Natural killer cell (primary cell): Measurements from ENCODE around the gene C2CD2. TPM values are rescaled to one million over a fixed set of nuclear protein-coding genes. Genes with fewer than 3 reads are reported as not detected.

ENCODE experiments used
- ATAC-seq, 3 donors: fragments of 150-1000 bp in 2 of 3; fragments of 200-7000 bp in 1 of 3; cut with Tn5 transposase; 1 replicate in 1 of 3; 2 replicates in 2 of 3; pipeline ENCODE4 v1.10.0; 2021; ENCODE audit warnings: mild to moderate bottlenecking in 2 of 3, moderate library complexity in 2 of 3
- DNase-seq, 2 donors: peaks; one replicate each; pipeline versions ENCODE4 v3.0.0 to v3.0.0-alpha.2; 2013 to 2021; ENCODE audit warnings: mixed read lengths in 1 of 2
- H3K27ac ChIP-seq: one replicate; pipeline ENCODE4 v1.5.1; 2013; ENCODE audit warnings: mild to moderate bottlenecking, low read length
- H3K27me3 ChIP-seq: one replicate; pipeline ENCODE4 v1.6.1; 2013; ENCODE audit warnings: low read length; ENCODE audit not compliant: control insufficient read depth, insufficient read depth
- H3K36me3 ChIP-seq: one replicate; pipeline ENCODE4 v1.6.1; 2013; ENCODE audit warnings: low read length; ENCODE audit not compliant: control insufficient read depth, insufficient read depth
- H3K4me1 ChIP-seq: one replicate; pipeline ENCODE4 v1.6.1; 2013; ENCODE audit warnings: low read length; ENCODE audit not compliant: control insufficient read depth, insufficient read depth
- H3K4me3 ChIP-seq: one replicate; pipeline ENCODE4 v1.5.1; 2013; ENCODE audit warnings: low read length
- H3K9me3 ChIP-seq: one replicate; pipeline ENCODE4 v1.6.1; 2013; ENCODE audit warnings: low read length; ENCODE audit not compliant: control insufficient read depth, insufficient read depth
- H3K27ac Mint-ChIP-seq, 2 donors: one replicate each; pipeline ENCODE4 v1.8.0; 2022; ENCODE audit warnings: mild to moderate bottlenecking in 2 of 2, mixed read lengths in 2 of 2, moderate library complexity in 1 of 2
- H3K27me3 Mint-ChIP-seq, 2 donors: one replicate each; pipeline ENCODE4 v1.8.0; 2022; ENCODE audit warnings: low read depth in 2 of 2, mixed read lengths in 2 of 2
- H3K36me3 Mint-ChIP-seq: one replicate; pipeline ENCODE4 v1.8.0; 2022; ENCODE audit warnings: mixed read lengths
- H3K4me1 Mint-ChIP-seq, 2 donors: one replicate each; pipeline ENCODE4 v1.8.0; 2022; ENCODE audit warnings: mixed read lengths in 2 of 2
- H3K4me3 Mint-ChIP-seq: one replicate; pipeline ENCODE4 v1.8.0; 2022; ENCODE audit warnings: mild to moderate bottlenecking, moderate library complexity, mixed read lengths
- H3K9me3 Mint-ChIP-seq, 2 donors: one replicate each; pipeline ENCODE4 v1.8.0; 2022; ENCODE audit warnings: mixed read lengths in 2 of 2
- WGBS: methylation state at CpG from one replicate; pipeline ENCODE4 v1.1.7; 2013; ENCODE audit warnings: missing lambda C conversion rate; ENCODE audit not compliant: insufficient coverage; 5-methylcytosine and 5-hydroxymethylcytosine counted together
- intact Hi-C: fragments of 100-400 bp; cut with micrococcal nuclease; formaldehyde crosslinking; loops from one replicate; pipeline ENCODE4 v1.14.2; 2022
- total RNA-seq, 4 donors: library from RNA; stranded (reverse); fragments of 120-200 nt in 1 of 4; gene quantifications; one replicate each; pipeline versions ENCODE4 v1.2.3 to v1.2.4, GENCODE V29; 2013 to 2022
- TF ChIP-seq, protein P1 (sequence below): fragments of 200-600 bp; IDR thresholded peaks from one replicate; pipeline ENCODE4 v1.8.0; 2022; ENCODE audit warnings: antibody characterized with exemption

C2CD2 gene
- total RNA-seq, 3 donors from 2014 or later (not counting 1 experiment from before 2014, with no cell fraction given) = 2.1 to 10.1 (median 8.9) TPM

DNA sequence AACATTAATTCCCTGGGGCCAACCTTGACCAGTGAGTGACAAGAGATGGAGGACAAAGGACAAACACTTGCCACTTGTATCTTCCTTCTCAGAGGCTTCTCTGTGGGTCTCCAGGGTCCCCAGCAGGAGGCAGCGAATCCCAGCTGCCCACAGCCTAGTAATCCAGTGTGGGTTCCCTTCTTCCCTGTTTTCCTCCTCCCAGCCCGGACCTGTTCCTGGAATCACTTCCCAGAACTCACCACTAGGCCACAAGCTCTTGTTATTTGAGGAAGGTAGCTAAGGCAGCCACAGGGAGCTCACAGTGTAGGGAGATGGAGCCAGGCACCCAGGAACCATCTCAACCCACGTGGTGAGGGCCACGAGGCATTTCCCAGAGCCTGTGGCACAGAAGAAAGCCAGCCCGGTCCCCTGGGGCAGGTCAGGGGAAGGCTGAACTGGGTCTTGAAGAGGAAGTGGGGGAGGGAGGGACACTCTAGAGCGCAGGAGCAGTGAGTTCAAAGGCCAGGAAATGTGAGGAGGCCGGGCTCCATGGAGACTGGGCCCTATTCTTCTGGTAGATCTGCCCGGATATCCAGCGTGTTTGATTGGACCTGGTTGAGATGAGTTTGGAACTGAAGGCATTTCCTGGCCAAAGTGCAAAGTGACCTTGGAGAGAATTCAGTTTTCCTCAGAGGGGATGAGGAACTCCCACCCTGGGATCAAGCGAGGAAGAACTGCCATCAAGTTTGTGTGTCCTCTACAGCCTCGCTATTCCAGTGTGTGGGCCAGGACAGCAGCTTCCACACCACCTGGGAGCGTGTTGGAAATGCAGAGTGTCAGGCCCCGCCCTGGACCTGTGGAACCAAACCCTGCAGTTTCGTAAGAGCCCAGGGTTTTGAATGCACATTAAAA lies 20.3 kb upstream of the C2CD2 start:
- H3K36me3 ChIP-seq = no peaks in the 10 kb centered on the region
- DNase-seq (peak in 1 of 2 donors; percentile 39), ATAC-seq (no peak)
- 52% methylated on average over 13 of the region's 14 CpGs for WGBS
- H3K27me3 Mint-ChIP-seq = peaks cover 3 to 5% of the 10 kb centered on the region in 2 donors
- TF ChIP-seq, protein P1, sequence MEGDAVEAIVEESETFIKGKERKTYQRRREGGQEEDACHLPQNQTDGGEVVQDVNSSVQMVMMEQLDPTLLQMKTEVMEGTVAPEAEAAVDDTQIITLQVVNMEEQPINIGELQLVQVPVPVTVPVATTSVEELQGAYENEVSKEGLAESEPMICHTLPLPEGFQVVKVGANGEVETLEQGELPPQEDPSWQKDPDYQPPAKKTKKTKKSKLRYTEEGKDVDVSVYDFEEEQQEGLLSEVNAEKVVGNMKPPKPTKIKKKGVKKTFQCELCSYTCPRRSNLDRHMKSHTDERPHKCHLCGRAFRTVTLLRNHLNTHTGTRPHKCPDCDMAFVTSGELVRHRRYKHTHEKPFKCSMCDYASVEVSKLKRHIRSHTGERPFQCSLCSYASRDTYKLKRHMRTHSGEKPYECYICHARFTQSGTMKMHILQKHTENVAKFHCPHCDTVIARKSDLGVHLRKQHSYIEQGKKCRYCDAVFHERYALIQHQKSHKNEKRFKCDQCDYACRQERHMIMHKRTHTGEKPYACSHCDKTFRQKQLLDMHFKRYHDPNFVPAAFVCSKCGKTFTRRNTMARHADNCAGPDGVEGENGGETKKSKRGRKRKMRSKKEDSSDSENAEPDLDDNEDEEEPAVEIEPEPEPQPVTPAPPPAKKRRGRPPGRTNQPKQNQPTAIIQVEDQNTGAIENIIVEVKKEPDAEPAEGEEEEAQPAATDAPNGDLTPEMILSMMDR = no peak
- H3K9me3 ChIP-seq = no peaks in the 10 kb centered on the region
- no peak overlapping the region for H3K4me3 ChIP-seq
- no peak overlapping the region for H3K27ac Mint-ChIP-seq
- H3K4me1 ChIP-seq = peaks cover 8% of the 10 kb centered on the region
- no peaks in the 10 kb centered on the region for H3K4me1 Mint-ChIP-seq
- H3K27ac ChIP-seq = no peak overlapping the region
- intact Hi-C loops = no loop called here
- no peaks in the 10 kb centered on the region for H3K9me3 Mint-ChIP-seq
- no peaks in the 10 kb centered on the region for H3K27me3 ChIP-seq
- no peak overlapping the region for H3K4me3 Mint-ChIP-seq
- H3K36me3 Mint-ChIP-seq = peaks cover 3% of the 10 kb centered on the region

DNA sequence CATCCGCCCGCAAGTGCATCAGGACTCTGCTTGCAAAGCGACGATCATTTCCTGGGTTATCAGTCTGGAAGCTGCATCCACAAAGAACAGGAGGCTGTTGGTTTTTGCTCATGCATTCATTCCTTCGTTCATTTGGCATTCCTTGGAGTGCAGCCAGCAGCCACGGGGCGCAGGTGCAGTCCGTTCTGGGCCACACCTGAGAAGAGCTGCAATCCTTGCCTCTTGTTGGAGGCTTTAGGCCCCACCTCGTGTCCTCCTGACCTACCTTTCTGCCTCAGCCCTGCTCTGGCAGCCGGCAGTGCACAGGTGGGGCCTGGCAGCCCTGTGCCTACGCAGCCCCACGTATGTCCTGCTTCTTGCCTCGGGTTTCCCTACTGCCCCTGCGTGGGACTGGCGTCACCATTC lies 19.6 kb upstream of the C2CD2 start:
- H3K36me3 ChIP-seq = no peaks in the 10 kb centered on the region
- no peak overlapping the region for H3K27ac ChIP-seq
- TF ChIP-seq, protein P1 = no peak
- no peak overlapping the region for H3K4me3 ChIP-seq
- no peaks in the 10 kb centered on the region for H3K27me3 ChIP-seq
- intact Hi-C loops = no loop called here
- peaks cover 8% of the 10 kb centered on the region for H3K4me1 ChIP-seq
- ATAC-seq = no peak
- Mint-ChIP-seq H3K27me3 (peaks cover 0 to 3% of the 10 kb centered on the region in 2 donors), H3K27ac (no peak overlapping the region), H3K9me3 (no peaks in the 10 kb centered on the region), H3K4me3 (no peak overlapping the region), H3K36me3 (no peaks in the 10 kb centered on the region), H3K4me1 (no peaks in the 10 kb centered on the region)
- 90% methylated on average over 15 of the region's 15 CpGs for WGBS
- no peaks in the 10 kb centered on the region for H3K9me3 ChIP-seq
- no peak for DNase-seq

DNA sequence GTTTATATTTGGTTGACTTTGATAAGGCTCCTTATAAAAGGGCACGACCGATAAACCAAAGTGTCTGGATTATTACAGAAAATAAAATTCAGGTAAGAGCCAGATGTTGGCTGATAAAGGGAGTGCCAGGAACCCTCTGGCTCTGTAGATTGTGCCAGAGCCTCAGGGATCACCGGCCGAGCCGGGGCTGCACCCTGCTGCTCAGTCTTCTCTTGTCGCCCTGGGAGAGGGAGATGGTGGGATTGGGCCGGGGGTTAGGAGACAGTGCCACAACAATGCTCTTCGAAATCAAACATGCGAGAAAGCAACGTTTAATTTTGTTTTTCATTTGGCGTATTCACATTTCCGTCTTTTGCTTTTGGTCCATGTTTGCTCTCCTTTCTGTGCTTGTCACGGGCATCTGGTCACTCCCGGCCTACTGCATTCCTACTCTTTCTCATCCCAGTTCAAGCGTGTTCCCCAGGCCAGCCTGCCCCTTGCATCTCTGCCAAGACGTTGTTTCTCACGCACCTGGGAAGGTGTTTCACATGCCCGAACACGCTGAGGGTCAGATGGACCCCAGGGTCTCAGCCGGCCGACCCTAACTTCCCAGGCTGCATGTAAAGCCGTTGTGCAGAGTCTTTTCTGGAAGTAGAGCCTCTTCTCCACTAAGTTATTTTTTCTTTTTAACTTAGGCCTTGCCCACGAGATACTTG lies 18.8 kb upstream of the C2CD2 start:
- Mint-ChIP-seq H3K36me3 (no peaks in the 10 kb centered on the region), H3K9me3 (no peaks in the 10 kb centered on the region), H3K4me1 (no peaks in the 10 kb centered on the region), H3K4me3 (no peak overlapping the region), H3K27ac (no peak overlapping the region), H3K27me3 (peaks cover 0 to 3% of the 10 kb centered on the region in 2 donors)
- Histone ChIP-seq H3K27me3 (no peaks in the 10 kb centered on the region), H3K9me3 (no peaks in the 10 kb centered on the region), H3K4me3 (no peak overlapping the region), H3K36me3 (no peaks in the 10 kb centered on the region), H3K27ac (no peak overlapping the region), H3K4me1 (peaks cover 8% of the 10 kb centered on the region)
- intact Hi-C loops = no loop called here
- no peak for ATAC-seq
- TF ChIP-seq, protein P1 = no peak
- no peak for DNase-seq
- WGBS = 92% methylated on average over 23 of the region's 23 CpGs
